K562 (cell line): ENCODE results near the gene TCL1B. TPM values are rescaled to one million over a fixed set of nuclear protein-coding genes. Genes with fewer than 3 reads are reported as not detected.
A peak's percentile ranks its signal among the peaks of the same experiment; 100 is the strongest.

Experiments used
- ATAC-seq: fragments of 200-7000 bp; cut with Tn5 transposase; 3 replicates; pipeline ENCODE4 v1.9.1; 2020; ENCODE audit warnings: moderate library complexity
- BruUV-seq: library from RNA; stranded (reverse); fragments of 400-500 nt; replicated peaks from 2 replicates; lab custom pipeline; 2021; lab: Mats Ljungman, UMichigan
- CTCF ChIA-PET: fragments of 300-600 bp; formaldehyde crosslinking; extraction: SDS; loops from one replicate; lab custom pipeline; 2021; ENCODE audit warnings: low intra/inter-chr PET ratio; lab: Yijun Ruan, JAX
- POLR2A ChIA-PET: fragments of 300-600, 350-650 bp; sonication (Branson Sonifier 250); formaldehyde crosslinking; extraction: SDS; loops from one replicate; lab custom pipeline; 2021; ENCODE audit warnings: antibody characterized with exemption, inconsistent platforms; lab: Yijun Ruan, JAX
- DNase-seq, 4 experiments: peaks; one replicate each; pipeline versions ENCODE4 v3.0.0 to v3.0.0-alpha.2; 2011 to 2018; ENCODE audit warnings: low spot score in 3 of 4, mixed read lengths in 3 of 4; ENCODE audit errors: extremely low read depth in 1 of 4
- FAIRE-seq: peaks from 2 replicates; lab custom pipeline; 2011; peaks lifted over from hg19 to GRCh38; lab: Jason Lieb, UNC
- H2AFZ ChIP-seq: 2 replicates; pipeline ENCODE4 v1.6.0; 2011; ENCODE audit warnings: low read depth, low read length, control low read depth, inconsistent platforms
- H3K27ac ChIP-seq: fragments of 200-600 bp; 3 replicates; pipeline ENCODE4 v1.8.0; 2011; ENCODE audit warnings: low read depth, mild to moderate bottlenecking, control low read depth, inconsistent platforms, low read length, moderate library complexity, mixed read lengths; ENCODE audit errors: extremely low read depth
- H3K27me3 ChIP-seq, 2 experiments: fragments of 300-600 bp in 1 of 2; 2 replicates in 1 of 2; 3 replicates in 1 of 2; pipeline versions ENCODE4 v1.6.0 to v1.8.0; 2011; ENCODE audit warnings: inconsistent platforms in 2 of 2, low read length in 2 of 2, mild to moderate bottlenecking in 1 of 2, mixed read lengths in 1 of 2, moderate library complexity in 1 of 2; ENCODE audit not compliant: control insufficient read depth in 2 of 2, insufficient read depth in 2 of 2
- H3K36me3 ChIP-seq: fragments of 300-600 bp; 3 replicates; pipeline ENCODE4 v1.8.0; 2011; ENCODE audit warnings: mild to moderate bottlenecking, low read length, inconsistent platforms; ENCODE audit not compliant: control insufficient read depth, insufficient read depth
- H3K4me1 ChIP-seq, 2 experiments: fragments of 200-600 bp in 1 of 2; replicated peaks in 1 of 2; 2 replicates in 1 of 2; 3 replicates in 1 of 2; pipeline versions ENCODE4 v1.5.1 to v1.8.0; 2011; ENCODE audit warnings: inconsistent platforms in 2 of 2, low read length in 2 of 2, mild to moderate bottlenecking in 1 of 2, mixed read lengths in 1 of 2, moderate library complexity in 1 of 2; ENCODE audit not compliant: control insufficient read depth in 2 of 2, insufficient read depth in 2 of 2
- H3K4me2 ChIP-seq: 2 replicates; pipeline ENCODE4 v1.6.1; 2011; ENCODE audit warnings: low read length, control low read depth, inconsistent platforms, mixed read lengths; ENCODE audit not compliant: insufficient read depth
- H3K4me3 ChIP-seq: fragments of 200-600 bp; sonication (generic), shearing (Covaris generic); 2 replicates; pipeline ENCODE4 v1.5.1; 2016; ENCODE audit warnings: control low read depth, inconsistent platforms
- H3K79me2 ChIP-seq: fragments of 200-600 bp; 3 replicates; pipeline ENCODE4 v1.8.0; 2011; ENCODE audit warnings: low read length, inconsistent platforms; ENCODE audit not compliant: control insufficient read depth, insufficient read depth
- H3K9ac ChIP-seq, 2 experiments: 2 replicates each; pipeline versions ENCODE4 v1.6.0 to v1.6.1; 2011; ENCODE audit warnings: low read depth in 2 of 2, low read length in 2 of 2, control low read depth in 1 of 2, inconsistent platforms in 1 of 2, mild to moderate bottlenecking in 1 of 2, mixed read lengths in 1 of 2; ENCODE audit not compliant: insufficient read depth in 1 of 2
- H3K9me1 ChIP-seq: one replicate; pipeline ENCODE4 v1.6.0; 2011; ENCODE audit warnings: inconsistent platforms, mild to moderate bottlenecking, low read length, moderate library complexity; ENCODE audit not compliant: control insufficient read depth, insufficient read depth
- H3K9me3 ChIP-seq: replicated peaks from 2 replicates; pipeline ENCODE4 v1.5.1; 2011; ENCODE audit warnings: low read depth, low read length, inconsistent platforms; ENCODE audit not compliant: control insufficient read depth, insufficient read depth
- H4K20me1 ChIP-seq: replicated peaks from 2 replicates; pipeline ENCODE4 v1.6.1; 2011; ENCODE audit warnings: low read length, inconsistent platforms, mixed read lengths; ENCODE audit not compliant: control insufficient read depth, insufficient read depth
- GTF2A2 ChIP-seq: IDR thresholded peaks from 2 replicates; pipeline ENCODE4 v1.6.1; 2016; ENCODE audit warnings: mild to moderate bottlenecking, missing genetic modification characterization, missing compliant biosample characterization
- MECOM ChIP-seq: fragments of 250-450 bp; sonication (Bioruptor Pico); IDR thresholded peaks from 2 replicates; pipeline ENCODE4 v1.8.0; 2022; ENCODE audit warnings: inconsistent platforms
- NFIC ChIP-seq: fragments of 450-650 bp; IDR thresholded peaks from 2 replicates; pipeline ENCODE4 v1.6.1; 2017; ENCODE audit warnings: mild to moderate bottlenecking, inconsistent platforms
- WGBS: fragments of 100-300 bp; shearing (Covaris generic); methylation state at CpG from one replicate; pipeline ENCODE4 v1.1.6; 2016; ENCODE audit warnings: low coverage, mixed read lengths; ENCODE audit not compliant: insufficient coverage; ENCODE audit errors: missing lambda C conversion rate; 5-methylcytosine and 5-hydroxymethylcytosine counted together
- in situ Hi-C: fragments of 300-500 bp; cut with MboI; formaldehyde crosslinking; loops from 4 replicates; pipeline ENCODE4 v1.15.0; 2018; ENCODE audit warnings: inconsistent platforms, mixed read lengths
- intact Hi-C: fragments of 100-400 bp; cut with micrococcal nuclease; formaldehyde crosslinking; loops from 2 replicates; pipeline ENCODE4 v1.14.2; 2022
- polyA plus RNA-seq, 8 experiments: library from polyadenylated mRNA; depleted of rRNA in 4 of 8; stranded (reverse) in 5 of 8; unstranded in 3 of 8; fragments of >200 nt; fragmentation: Nextera tagmentation in 2 of 8; fragmentation: Illumina TruSeq in 1 of 8; extraction: Ambion mirVana in 2 of 8; extraction: Trizol in 1 of 8; gene quantifications; 2 replicates each; pipeline versions ENCODE4 v1.2.1 to v1.2.3, GENCODE V29; 2011 to 2014; ENCODE audit warnings: inconsistent platforms in 1 of 8, missing spikeins in 1 of 8
- total RNA-seq, 7 experiments: library from RNA; depleted of rRNA in 6 of 7; stranded (reverse); fragments of >200 nt in 6 of 7; fragmentation: Illumina TruSeq in 2 of 7; extraction: Trizol in 2 of 7; gene quantifications; 2 replicates each; pipeline versions ENCODE4 v1.2.1 to v1.2.3, GENCODE V29; 2011 to 2021; ENCODE audit warnings: low replicate concordance in 1 of 7
- TF ChIP-seq, protein P1 (sequence below): fragments of 450-650 bp; IDR thresholded peaks from 2 replicates; pipeline ENCODE4 v1.6.1; 2016

The TCL1B gene
- total and polyA plus RNA-seq, 9 of the 15 experiments (the other 6 are each of a cell fraction or from before 2014, with no cell fraction given) = not detected

DNA sequence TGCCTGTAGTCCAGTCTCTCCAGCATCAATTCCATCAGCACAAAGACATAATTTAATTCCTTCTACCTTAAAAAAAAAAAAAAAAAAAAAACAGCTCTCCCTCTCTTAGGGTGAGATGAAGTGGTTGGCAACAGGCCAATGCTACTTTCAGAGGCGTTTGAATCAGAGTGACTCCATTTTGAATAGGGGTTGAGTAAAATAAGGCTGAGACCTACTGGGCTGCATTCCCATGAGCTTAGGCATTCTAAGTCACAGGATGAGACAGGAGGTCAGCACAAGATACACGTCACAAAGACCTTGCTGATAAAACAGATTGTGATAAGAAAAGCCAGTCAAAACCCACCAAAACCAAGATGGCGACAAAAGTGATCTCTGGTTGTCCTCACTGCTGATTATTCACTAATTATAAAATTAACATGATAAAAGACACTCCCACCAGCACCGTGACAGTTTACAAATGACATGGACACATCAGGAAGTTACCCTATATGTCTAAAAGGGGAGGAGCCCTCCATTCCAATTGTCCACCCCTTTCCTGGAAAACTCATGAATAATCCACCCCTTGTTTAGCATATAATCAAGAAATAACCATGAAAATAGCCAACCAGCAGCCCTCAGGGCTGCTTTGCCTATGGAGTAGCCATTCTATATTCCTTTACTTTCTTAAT is 6.9 kb upstream of the TCL1B start:
- 0% methylated on average over 4 of the region's 4 CpGs for WGBS
- Histone ChIP-seq H3K4me3 (no peak overlapping the region), H2AFZ (no peak overlapping the region), H3K9ac (no peak overlapping the region), H3K27me3 (no peaks in the 10 kb centered on the region), H3K27ac (no peak overlapping the region), H3K9me1 (no peaks in the 10 kb centered on the region), H3K36me3 (no peaks in the 10 kb centered on the region), H3K9me3 (no peaks in the 10 kb centered on the region), H4K20me1 (no peaks in the 10 kb centered on the region), H3K79me2 (no peaks in the 10 kb centered on the region), H3K4me2 (no peak overlapping the region), H3K4me1 (no peaks in the 10 kb centered on the region)
- DNase-seq (no peak), FAIRE-seq (no peak), ATAC-seq (no peak)
- in situ Hi-C loops = no loop called here
- POLR2A ChIA-PET = no interaction called here
- CTCF ChIA-PET = no interaction called here
- TF ChIP-seq GTF2A2 (tag) (no peak), MECOM (CRISPR knock-in tag) (no peak), NFIC (peak; percentile 60)
- TF ChIP-seq, protein P1, sequence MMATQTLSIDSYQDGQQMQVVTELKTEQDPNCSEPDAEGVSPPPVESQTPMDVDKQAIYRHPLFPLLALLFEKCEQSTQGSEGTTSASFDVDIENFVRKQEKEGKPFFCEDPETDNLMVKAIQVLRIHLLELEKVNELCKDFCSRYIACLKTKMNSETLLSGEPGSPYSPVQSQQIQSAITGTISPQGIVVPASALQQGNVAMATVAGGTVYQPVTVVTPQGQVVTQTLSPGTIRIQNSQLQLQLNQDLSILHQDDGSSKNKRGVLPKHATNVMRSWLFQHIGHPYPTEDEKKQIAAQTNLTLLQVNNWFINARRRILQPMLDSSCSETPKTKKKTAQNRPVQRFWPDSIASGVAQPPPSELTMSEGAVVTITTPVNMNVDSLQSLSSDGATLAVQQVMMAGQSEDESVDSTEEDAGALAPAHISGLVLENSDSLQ = peak; percentile 31; the same call in 1 of the 2 replicates
- no TSS peak for BruUV-seq
- intact Hi-C loops = no loop called here
